NCI-H2171 treated with DMSO at 0.1 percent for 48 hours (cell line): ENCODE data around the gene E2F4.

Source experiments
- DNase-seq: peaks from one replicate; lab custom pipeline; 2025; lab: John Stamatoyannopoulos, UW

E2F4 gene

DNA sequence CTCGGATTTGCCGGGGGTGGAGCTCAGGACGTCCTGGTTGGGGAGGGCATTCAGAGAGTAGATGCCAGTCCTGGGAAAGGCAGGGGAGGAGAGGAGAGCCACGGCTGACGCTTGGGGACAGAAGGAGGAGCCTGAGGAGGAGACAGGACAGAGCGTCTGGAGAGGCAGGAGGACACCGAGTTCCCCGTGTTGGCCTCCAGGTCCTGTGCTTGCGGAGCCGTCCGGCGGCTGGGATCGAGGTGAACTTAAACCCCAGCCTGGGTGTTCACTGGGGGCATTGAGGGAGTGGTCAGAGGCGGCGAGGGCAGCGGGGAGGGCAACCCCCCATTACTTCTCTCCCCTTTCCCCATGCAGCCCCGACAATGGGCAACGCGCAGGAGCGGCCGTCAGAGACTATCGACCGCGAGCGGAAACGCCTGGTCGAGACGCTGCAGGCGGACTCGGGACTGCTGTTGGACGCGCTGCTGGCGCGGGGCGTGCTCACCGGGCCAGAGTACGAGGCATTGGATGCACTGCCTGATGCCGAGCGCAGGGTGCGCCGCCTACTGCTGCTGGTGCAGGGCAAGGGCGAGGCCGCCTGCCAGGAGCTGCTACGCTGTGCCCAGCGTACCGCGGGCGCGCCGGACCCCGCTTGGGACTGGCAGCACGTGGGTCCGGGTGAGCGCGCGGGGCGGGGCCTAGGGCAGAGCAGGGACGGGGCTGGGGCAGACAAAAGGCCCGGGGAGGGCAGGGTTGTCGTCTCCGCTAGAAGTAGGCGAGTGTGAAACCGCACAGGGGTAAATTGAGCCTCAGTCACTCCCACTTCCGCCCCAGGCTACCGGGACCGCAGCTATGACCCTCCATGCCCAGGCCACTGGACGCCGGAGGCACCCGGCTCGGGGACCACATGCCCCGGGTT is 17.9 kb upstream of the E2F4 start:
- peak; percentile 79 for DNase-seq

GRCh38 chr16:67174706-67175231 is 17.2 kb upstream of the E2F4 start:
- DNase-seq: no peak

DNA sequence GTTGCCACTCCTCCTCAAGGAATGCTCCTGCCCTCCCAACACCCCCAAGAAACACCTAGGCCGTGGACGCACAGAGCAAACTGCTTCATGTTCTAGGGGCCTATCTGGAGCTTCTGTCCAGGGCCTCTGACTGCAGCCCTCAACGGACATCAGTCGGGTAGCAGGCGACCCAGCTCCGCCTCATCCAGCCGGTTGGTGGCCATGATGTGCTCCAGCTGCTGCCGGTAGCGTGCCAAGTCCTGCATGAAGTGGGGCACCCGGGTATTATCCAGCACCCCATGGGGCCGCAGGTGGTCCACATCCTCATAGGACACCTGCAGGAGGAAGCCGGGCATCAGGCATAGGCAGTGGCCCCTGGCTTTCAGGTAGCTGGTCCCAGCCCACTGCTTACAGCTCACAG is 15.3 kb upstream of the E2F4 start:
- DNase-seq: no peak

DNA sequence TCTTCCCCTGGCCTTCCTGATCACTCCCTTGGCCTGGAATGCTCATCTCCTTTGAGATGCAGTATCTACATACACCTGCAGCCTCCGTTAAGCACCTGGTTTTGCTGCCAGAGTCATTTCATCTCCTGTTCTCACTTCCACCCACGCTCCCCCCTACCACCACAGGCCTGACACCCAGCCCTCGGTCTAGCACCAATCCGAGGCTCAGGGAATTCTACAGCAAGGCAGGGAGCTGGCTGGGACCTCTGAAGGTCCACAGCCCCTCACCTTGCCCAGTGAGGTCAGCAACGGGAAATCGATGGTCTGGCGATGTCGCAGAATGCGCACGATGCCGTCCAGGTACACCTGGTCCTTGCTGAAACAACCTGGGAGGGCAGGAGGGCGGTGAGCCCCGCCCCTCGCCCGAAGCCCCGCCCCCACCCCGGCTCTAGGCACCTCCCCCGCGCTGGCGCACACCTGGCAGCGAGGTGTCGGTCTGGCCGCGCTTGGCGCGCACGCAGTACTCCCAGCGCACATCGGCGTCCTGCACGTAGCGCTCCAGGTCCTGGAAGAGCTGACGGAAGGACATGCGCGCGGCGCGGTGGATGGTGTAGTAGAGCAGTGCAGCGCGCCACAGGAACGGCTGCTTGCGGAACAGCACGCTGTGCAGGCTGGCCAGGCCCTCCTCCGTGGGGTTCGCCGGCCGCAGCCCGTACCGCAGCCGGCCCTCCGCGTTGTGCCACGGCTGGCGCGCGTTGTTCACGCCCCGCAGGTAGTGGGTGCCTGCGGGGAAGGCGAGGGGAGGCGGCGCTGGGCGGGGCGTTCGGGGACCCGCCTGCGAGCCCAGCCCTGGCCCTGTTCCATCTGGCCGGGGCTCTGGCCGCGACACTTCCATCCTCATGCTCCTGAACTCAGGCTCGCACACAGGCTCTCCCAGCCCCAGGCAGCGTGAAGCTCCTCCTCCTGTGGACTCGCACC is 13.9 kb upstream of the E2F4 start:
- DNase-seq: peak; percentile 92

GRCh38 chr16:67179421-67180080 is 12.4 kb upstream of the E2F4 start:
- no peak for DNase-seq

DNA sequence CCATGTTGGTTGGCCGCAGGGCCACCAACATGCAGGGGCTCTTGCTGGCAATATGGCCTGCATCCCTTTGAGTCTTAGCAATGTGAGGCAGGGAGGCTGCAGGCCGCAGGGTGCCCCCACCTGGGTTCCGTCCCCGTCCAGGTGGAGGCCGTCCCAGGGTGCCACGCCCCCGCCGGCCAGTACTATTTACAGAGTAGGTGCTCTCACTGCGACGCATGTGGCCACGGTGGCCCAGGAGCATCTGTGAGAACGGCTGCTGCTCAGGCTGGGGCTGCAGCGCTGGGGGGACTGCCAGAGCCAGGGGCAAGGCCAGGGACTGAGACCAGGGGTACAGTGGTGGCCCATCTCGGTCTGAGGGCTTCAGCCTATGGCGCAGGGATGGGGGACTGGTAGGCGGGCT is 11.8 kb upstream of the E2F4 start:
- no peak for DNase-seq

DNA sequence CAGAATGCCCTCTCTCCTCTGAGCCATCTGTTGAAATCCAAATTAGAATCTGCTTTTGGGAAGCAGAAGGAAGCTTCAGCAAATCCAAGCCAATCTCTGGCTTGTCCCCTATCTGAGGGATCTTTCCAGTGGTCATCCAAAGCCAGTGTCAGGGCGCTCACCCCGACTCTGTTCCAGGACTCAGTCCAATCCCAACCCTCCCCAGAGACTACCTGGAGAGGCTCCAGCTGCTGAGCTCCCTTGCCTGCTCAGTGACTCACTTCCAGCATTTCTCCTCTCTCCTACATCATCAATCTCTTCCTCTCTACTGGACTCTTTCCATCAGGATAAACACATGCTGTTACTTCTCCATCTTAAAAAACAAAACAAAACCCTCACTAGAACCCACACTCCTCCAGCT is 10.6 kb upstream of the E2F4 start:
- peak; percentile 18 for DNase-seq

DNA sequence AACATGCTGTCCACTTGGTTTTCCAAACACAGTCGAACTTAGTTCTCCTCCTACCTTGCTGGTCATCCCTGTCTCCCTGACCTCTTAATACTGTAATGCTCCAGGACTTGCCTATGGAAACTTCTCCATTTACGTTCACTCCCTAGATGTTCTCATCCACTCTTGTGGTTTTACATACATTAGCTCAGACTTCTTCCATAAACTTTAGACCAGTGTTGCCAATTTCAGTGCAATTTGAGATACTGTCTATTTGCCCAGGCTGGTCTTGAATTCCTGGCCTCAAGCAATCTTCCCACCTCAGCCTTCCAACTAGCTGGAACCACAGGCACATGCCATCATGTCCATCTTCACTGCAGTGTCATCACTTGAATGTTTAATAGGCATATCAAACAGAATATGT is 9.7 kb upstream of the E2F4 start:
- no peak for DNase-seq

DNA sequence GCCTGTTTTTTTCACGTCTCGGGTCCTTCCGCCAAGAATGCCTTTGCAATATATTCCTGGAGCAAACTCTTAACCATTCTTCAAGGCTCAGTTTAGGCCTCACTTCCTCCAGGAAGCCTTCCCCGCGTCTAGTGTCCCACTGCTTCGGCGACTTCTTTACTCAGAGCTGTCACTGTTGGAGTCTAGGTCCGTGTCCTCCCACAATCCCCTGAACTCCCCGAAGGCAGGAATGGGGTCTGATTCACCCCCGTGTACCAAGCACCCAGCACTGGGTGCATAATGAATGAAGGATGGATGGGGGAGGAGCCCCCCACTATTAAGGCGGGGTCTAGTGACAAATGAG is 8.7 kb upstream of the E2F4 start:
- DNase-seq: no peak

DNA sequence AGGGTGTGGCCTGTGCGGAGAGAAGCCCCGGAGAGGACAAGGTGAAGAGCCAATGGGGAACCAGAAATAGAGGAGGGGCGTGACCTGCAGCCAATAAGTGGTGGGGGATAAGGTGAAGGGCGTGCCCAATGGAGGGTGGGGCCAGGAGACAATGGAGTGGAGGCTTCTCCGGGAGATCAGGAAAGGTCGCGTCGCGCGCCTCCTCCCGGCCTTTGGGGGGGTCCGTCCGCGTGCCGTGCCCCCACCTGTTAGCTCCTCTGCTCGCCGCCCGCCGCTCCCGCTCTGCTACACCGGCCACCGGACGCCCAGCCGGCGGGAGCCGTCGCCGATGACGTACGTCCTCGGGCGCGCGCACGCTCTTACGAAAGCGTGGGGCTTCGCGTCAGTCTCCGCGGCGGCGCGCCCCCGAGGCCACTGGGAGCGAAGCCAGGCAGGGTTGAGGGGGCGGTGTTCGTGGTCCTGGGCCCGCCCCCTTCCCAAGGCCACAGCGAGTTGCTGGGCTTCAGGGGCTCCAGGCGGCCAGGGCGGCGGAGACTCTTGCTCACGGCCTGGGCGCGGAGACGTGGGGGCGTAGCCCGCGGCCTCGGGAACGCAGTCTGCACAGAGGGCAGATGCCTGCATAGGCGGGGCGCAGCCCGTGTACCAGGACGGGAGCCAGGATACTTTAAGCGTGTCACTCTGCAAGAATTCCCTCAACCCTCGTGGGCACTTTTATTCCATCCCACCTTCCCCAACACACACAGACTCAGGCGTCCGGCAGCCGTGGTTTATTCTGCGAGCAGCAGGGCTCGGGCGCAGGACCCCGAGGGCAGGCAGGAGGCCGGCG is 8.1 kb upstream of the E2F4 start, which contains the start of gene MATCAP1:
TSS of gene MATCAP1 (minus strand) at position 337 of the 826 bp plus-strand sequence. CDS start 3,353 bp downstream, outside the sequence.
- peak; percentile 99 for DNase-seq

DNA sequence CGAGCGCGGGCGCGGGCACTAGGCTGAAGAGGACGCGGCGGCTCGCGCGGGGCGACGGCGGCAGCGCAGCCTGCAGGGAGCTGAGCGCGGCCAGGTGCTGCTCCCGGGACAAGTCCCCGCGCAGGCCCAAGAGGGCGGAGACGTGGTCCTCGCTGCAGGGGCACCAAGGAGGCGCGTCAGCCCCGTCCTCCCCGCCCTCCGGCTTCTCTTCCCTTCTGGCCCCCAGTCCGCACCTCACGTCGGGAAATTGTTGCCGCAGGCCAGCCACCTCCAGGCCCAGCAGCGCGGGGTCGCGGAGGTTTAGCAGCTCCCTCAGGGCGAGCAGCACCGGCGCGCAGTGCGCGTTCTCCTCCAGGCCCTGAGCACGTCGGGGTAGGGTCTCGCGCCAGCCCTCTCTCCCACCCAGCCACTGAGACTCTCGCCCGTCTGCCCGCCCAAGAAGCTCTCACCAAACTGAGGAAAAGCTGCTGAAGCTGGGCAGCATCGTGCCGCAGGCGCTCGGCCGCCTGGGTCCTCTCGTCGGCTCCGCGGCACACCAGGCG is 7.4 kb upstream of the E2F4 start:
- DNase-seq: peak; percentile 75

DNA sequence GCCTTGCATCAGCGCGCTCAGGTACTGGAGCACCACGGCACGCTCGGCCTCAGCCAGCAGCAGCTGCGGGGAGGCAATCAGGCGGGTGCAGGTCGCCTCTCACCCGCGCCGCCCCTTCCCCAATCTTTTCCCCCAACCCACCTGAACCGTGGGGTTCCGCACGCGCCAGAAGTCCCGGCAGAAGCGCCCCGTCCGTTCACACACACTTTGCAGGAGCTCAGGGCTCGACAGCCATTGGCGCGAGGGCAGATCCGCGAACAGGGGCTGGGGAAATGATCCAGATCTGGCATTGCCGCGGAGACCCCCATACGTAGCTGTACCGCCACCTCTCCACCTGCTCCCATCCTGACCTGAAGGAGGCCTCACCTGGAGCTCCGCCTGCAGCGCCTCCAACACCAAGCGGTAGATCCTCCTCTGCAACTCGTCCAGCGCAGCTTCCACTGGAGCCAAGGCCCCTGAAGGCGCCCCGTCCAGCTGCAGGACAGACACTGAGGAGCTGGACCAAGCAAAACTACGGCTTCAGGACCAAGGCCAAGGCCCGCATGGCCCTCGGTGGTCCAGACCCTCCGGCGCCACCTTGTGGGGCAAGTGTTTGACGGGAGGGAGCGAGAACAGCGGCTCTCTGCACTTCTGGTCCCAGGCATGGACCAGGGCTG is 6.8 kb upstream of the E2F4 start:
- peak; percentile 75 for DNase-seq

- DNase-seq: no peak
These were observed 6.3 kb upstream of the E2F4 start for GRCh38 chr16:67185651-67186134.

- DNase-seq: no peak
These were observed 5.4 kb upstream of the E2F4 start for GRCh38 chr16:67186550-67186950.

DNA sequence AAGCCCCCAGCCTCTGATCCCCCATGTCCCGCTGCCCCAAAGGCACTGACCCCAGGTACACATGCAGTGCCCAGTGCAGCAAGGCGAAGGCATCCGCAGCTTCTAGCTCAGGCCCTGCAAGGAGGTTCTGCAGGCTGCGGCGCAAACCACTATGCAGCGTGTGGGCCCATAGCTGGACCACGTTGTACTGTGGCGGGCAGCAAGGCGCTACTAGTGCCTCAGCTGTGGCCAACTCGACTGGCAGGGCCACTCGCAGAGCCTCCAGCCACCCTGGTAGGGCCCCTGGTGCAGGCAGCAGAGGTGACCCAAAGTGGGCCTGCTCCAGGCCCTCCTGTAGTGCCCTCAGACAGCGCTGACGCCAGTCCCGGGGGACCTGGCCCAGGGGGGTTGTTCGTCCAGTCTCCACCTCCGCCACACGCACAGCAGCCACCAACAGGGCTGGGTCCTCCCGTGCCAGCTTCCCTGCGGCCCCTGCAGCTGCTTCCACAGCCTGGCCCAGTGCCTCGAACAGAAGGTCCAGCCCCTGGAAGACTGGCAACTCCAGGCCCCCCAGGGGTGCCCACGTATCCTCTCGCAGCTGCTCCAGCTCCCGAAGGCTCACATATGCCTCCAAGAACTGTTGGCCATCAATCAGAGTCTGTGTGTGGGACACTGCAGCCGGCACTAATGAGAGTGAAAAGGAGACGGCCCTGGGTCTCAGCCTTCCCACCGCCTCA is 4.6 kb upstream of the E2F4 start:
- DNase-seq: no peak

DNA sequence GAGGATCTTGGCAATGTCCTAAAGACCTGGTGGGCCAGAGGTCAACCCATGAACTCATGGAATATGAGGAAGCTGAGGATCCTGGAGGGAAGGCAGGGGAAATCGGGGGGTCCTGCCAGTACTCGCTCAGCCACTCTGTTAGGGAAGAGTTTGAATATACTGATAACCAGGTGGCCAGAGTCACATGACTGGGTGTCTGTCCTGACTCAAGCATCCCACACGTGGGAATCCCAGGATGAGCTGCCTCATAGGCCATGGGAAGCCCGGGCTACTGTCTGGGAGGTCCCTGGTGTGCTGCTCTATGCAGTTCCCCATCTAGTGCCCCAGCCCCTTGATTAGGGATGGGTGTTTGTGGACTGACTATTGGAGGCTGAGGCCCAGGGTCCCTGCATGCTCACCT is 3.6 kb upstream of the E2F4 start:
- DNase-seq: no peak

GRCh38 chr16:67188798-67189197 is 3.2 kb upstream of the E2F4 start:
- DNase-seq: no peak

GRCh38 chr16:67190041-67190440 is 1.9 kb upstream of the E2F4 start, which contains the start of gene EXOC3L1:
Gene EXOC3L1, minus strand, starts transcription at chr16:67190136. Its CDS starts 460 bp downstream, at chr16:67189676.
- DNase-seq: no peak
